Activated naive CD8-positive, alpha-beta T cell treated with anti-CD3 and anti-CD28 coated beads, Interleukin-2, amount 50 U/mL, for 24 hours (primary cell): ENCODE results near the gene GSTK1.
A peak's percentile ranks its signal among the peaks of the same experiment; 100 is the strongest.

Source experiments
- ATAC-seq: fragments of 150-1000 bp; cut with Tn5 transposase; one replicate; pipeline ENCODE4 v1.10.0; 2021
- DNase-seq: peaks from one replicate; pipeline ENCODE4 v3.0.0; 2021
- H3K27ac Mint-ChIP-seq: one replicate; pipeline ENCODE4 v1.8.0; 2021; ENCODE audit warnings: mild to moderate bottlenecking, mixed read lengths
- H3K27me3 Mint-ChIP-seq: one replicate; pipeline ENCODE4 v1.8.0; 2021; ENCODE audit warnings: mixed read lengths
- H3K36me3 Mint-ChIP-seq: one replicate; pipeline ENCODE4 v1.8.0; 2021; ENCODE audit warnings: low read depth, mixed read lengths
- H3K4me1 Mint-ChIP-seq: one replicate; pipeline ENCODE4 v1.8.0; 2021; ENCODE audit warnings: mixed read lengths
- H3K4me3 Mint-ChIP-seq: one replicate; pipeline ENCODE4 v1.8.0; 2021; ENCODE audit warnings: mild to moderate bottlenecking, moderate library complexity, mixed read lengths
- H3K9me3 Mint-ChIP-seq: one replicate; pipeline ENCODE4 v1.8.0; 2021; ENCODE audit warnings: mixed read lengths

Gene GSTK1

GRCh38 chr7:143230602-143231457 lies 32.4 kb upstream of the GSTK1 start:
- Mint-ChIP-seq H3K4me1 (no peaks in the 10 kb centered on the region), H3K4me3 (no peak overlapping the region), H3K27ac (no peak overlapping the region), H3K36me3 (no peaks in the 10 kb centered on the region), H3K9me3 (no peaks in the 10 kb centered on the region), H3K27me3 (no peaks in the 10 kb centered on the region)
- no peak for ATAC-seq
- DNase-seq = no peak

DNA sequence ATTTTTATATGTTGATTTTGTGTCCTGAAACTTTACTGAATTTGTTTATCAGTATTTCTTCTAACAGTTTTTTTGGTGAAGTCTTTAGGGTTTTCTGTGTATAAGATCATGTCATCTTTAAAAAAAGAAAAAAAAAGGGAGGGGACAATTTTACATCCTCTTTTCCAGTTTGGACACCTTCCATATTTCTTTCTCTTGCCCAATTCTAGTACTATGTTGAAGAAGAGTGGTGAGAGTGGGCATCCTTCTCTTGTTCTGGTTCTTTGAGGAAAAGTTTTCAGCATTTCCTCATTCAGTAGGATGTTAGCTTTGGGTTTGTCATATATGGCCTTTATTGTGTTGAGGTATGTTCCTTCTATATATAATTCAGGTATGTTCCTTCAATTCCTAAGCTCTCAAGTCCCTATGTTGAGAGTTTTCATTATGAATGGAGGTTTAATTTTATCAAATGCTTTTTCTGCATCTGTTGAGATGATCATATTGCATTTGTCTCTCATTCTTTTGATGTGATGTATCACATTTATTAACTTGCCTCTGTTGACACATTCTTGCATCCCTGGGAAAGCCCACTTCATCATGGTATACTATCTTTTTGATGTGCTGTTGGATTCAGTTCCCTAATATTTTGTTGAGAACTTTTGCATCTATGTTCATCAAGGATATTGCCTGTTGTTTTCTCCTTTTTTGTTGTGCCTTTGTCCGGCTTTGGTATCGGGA lies 29.3 kb upstream of the GSTK1 start:
- Mint-ChIP-seq H3K4me1 (no peaks in the 10 kb centered on the region), H3K27ac (no peak overlapping the region), H3K27me3 (peaks cover 8% of the 10 kb centered on the region), H3K36me3 (peaks cover 4% of the 10 kb centered on the region), H3K9me3 (peaks cover 16% of the 10 kb centered on the region), H3K4me3 (no peak overlapping the region)
- ATAC-seq = no peak
- no peak for DNase-seq

GRCh38 chr7:143234533-143234875 lies 28.7 kb upstream of the GSTK1 start:
- Mint-ChIP-seq H3K27me3 (peaks cover 8% of the 10 kb centered on the region), H3K27ac (no peak overlapping the region), H3K4me3 (no peak overlapping the region), H3K36me3 (peaks cover 4% of the 10 kb centered on the region), H3K4me1 (no peaks in the 10 kb centered on the region), H3K9me3 (peaks cover 16% of the 10 kb centered on the region)
- ATAC-seq (no peak), DNase-seq (no peak)

- peaks cover 16% of the 10 kb centered on the region for H3K9me3 Mint-ChIP-seq
- peaks cover 8% of the 10 kb centered on the region for H3K27me3 Mint-ChIP-seq
- ATAC-seq (no peak), DNase-seq (no peak)
- peaks cover 4% of the 10 kb centered on the region for H3K36me3 Mint-ChIP-seq
- no peak overlapping the region for H3K4me3 Mint-ChIP-seq
- H3K27ac Mint-ChIP-seq = no peak overlapping the region
- peaks cover 4% of the 10 kb centered on the region for H3K4me1 Mint-ChIP-seq
These were observed 27.7 kb upstream of the GSTK1 start for GRCh38 chr7:143235561-143235960.

- peaks cover 9% of the 10 kb centered on the region for H3K4me1 Mint-ChIP-seq
- ATAC-seq (no peak), DNase-seq (no peak)
- H3K9me3 Mint-ChIP-seq = peaks cover 16% of the 10 kb centered on the region
- no peak overlapping the region for H3K4me3 Mint-ChIP-seq
- peaks cover 8% of the 10 kb centered on the region for H3K27me3 Mint-ChIP-seq
- peaks cover 4% of the 10 kb centered on the region for H3K36me3 Mint-ChIP-seq
- no peak overlapping the region for H3K27ac Mint-ChIP-seq
These were observed 26.7 kb upstream of the GSTK1 start for GRCh38 chr7:143236408-143236990.

GRCh38 chr7:143237366-143237765 lies 25.9 kb upstream of the GSTK1 start:
- no peak for DNase-seq
- Mint-ChIP-seq H3K36me3 (peaks cover 4% of the 10 kb centered on the region), H3K9me3 (peaks cover 16% of the 10 kb centered on the region), H3K27ac (no peak overlapping the region), H3K4me1 (peaks cover 9% of the 10 kb centered on the region), H3K27me3 (peaks cover 8% of the 10 kb centered on the region), H3K4me3 (no peak overlapping the region)
- ATAC-seq = no peak

- H3K36me3 Mint-ChIP-seq = peaks cover 4% of the 10 kb centered on the region
- no peak overlapping the region for H3K4me3 Mint-ChIP-seq
- no peak for ATAC-seq
- no peak overlapping the region for H3K27ac Mint-ChIP-seq
- H3K4me1 Mint-ChIP-seq = peaks cover 9% of the 10 kb centered on the region
- H3K27me3 Mint-ChIP-seq = peaks cover 8% of the 10 kb centered on the region
- H3K9me3 Mint-ChIP-seq = peaks cover 16% of the 10 kb centered on the region
- no peak for DNase-seq
These were observed 24.8 kb upstream of the GSTK1 start for GRCh38 chr7:143238289-143238980.

DNA sequence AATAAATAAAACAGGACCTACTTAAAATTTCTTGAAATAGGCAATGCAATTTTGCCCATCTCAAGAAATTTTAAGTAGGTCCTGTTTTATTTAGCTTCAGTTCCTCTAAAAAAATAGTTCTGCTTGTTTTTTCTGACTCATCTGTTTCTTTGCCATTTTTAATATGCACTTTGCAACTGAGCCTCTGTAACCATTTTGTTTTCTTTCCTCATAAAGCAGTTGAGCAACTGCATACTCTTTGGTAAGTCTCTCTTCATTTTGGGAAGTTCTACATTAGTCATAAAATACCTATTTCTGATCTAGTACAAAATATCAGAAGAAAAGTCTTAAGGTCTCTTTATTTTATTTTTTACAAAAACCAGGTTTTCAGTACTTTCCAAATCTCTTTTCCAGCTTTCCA lies 23.4 kb upstream of the GSTK1 start:
- DNase-seq (no peak), ATAC-seq (no peak)
- peaks cover 8% of the 10 kb centered on the region for H3K27me3 Mint-ChIP-seq
- H3K27ac Mint-ChIP-seq = no peak overlapping the region
- H3K4me1 Mint-ChIP-seq = peaks cover 19% of the 10 kb centered on the region
- peaks cover 16% of the 10 kb centered on the region for H3K9me3 Mint-ChIP-seq
- peaks cover 4% of the 10 kb centered on the region for H3K36me3 Mint-ChIP-seq
- no peak overlapping the region for H3K4me3 Mint-ChIP-seq

GRCh38 chr7:143240291-143241168 lies 22.7 kb upstream of the GSTK1 start:
- Mint-ChIP-seq H3K9me3 (peaks cover 16% of the 10 kb centered on the region), H3K4me3 (no peak overlapping the region), H3K4me1 (peaks cover 25% of the 10 kb centered on the region), H3K36me3 (peaks cover 4% of the 10 kb centered on the region), H3K27ac (no peak overlapping the region), H3K27me3 (peaks cover 8% of the 10 kb centered on the region)
- ATAC-seq = peak; percentile 84
- peak; percentile 64 for DNase-seq

DNA sequence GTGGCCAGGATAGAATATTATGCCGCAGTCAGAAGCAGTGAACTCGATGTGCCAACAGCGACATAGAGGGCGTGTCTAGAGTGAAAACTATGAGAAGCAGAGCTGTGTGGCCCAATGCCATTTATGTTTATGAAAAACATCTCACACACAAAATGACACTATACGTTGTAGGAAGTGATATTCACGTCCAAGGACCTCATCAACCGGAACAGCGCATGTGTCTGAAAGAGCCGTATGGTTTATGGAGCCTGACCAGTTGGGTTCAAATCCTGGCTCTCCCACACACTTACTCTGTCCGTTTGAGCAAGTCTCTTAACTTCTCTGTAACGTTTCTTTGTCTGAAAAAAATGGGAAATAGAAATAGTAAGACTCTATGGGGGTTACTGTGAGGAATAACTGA lies 20.9 kb upstream of the GSTK1 start:
- H3K36me3 Mint-ChIP-seq = no peaks in the 10 kb centered on the region
- peaks cover 41% of the 10 kb centered on the region for H3K4me1 Mint-ChIP-seq
- ATAC-seq = no peak
- H3K27me3 Mint-ChIP-seq = no peaks in the 10 kb centered on the region
- DNase-seq = no peak
- H3K27ac Mint-ChIP-seq = no peak overlapping the region
- H3K9me3 Mint-ChIP-seq = peaks cover 2% of the 10 kb centered on the region
- H3K4me3 Mint-ChIP-seq = no peak overlapping the region

GRCh38 chr7:143243111-143243510 lies 20.1 kb upstream of the GSTK1 start:
- Mint-ChIP-seq H3K9me3 (no peaks in the 10 kb centered on the region), H3K4me3 (no peak overlapping the region), H3K4me1 (peaks cover 44% of the 10 kb centered on the region), H3K36me3 (no peaks in the 10 kb centered on the region), H3K27ac (no peak overlapping the region), H3K27me3 (no peaks in the 10 kb centered on the region)
- ATAC-seq (no peak), DNase-seq (no peak)

- Mint-ChIP-seq H3K27me3 (no peaks in the 10 kb centered on the region), H3K9me3 (no peaks in the 10 kb centered on the region), H3K27ac (no peak overlapping the region), H3K36me3 (no peaks in the 10 kb centered on the region), H3K4me3 (no peak overlapping the region), H3K4me1 (peaks cover 47% of the 10 kb centered on the region)
- DNase-seq = no peak
- no peak for ATAC-seq
These were observed 19.6 kb upstream of the GSTK1 start for GRCh38 chr7:143243614-143244013.

DNA sequence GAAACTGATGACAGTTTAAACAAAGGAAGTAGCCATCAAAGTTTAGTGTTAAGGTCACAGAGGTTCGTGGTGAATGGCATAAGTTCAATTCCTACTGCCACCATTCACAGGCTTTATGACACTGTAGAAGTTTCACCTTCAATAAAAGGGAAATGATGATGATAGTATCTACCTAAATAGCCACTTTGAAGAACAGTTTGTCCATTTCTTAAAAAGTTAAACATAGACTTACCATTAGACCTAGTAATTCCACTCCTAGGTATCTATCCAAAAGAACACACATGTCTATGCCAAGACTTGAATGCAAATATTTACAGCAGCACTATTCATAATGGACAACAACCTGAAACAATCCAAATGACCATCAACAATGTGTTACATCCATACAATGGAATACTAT lies 18.9 kb upstream of the GSTK1 start:
- H3K27me3 Mint-ChIP-seq = no peaks in the 10 kb centered on the region
- H3K4me3 Mint-ChIP-seq = no peak overlapping the region
- no peak for ATAC-seq
- peaks cover 52% of the 10 kb centered on the region for H3K4me1 Mint-ChIP-seq
- peaks cover 2% of the 10 kb centered on the region for H3K36me3 Mint-ChIP-seq
- DNase-seq = no peak
- H3K27ac Mint-ChIP-seq = no peak overlapping the region
- peaks cover 3% of the 10 kb centered on the region for H3K9me3 Mint-ChIP-seq

DNA sequence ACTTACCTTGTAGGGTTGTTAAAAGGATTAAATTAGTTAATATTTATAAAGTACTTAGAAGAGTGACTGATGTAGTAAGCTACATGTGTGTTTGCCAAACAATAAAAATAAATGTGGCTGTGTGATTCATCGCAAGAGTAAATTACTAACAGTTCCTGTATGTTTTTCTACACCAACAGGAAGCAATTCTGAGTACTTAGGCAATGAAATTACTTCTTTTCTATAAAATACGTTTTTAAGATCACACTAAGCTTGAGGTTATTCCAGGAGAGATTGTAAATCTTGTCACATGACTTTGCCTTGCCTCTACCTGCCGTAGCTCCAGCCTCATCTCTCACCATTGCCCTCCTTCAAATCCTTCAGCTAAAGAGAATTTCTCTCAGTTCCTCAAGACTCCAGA lies 18.1 kb upstream of the GSTK1 start:
- DNase-seq (no peak), ATAC-seq (peak; percentile 44)
- H3K27me3 Mint-ChIP-seq = no peaks in the 10 kb centered on the region
- H3K9me3 Mint-ChIP-seq = peaks cover 8% of the 10 kb centered on the region
- peaks cover 59% of the 10 kb centered on the region for H3K4me1 Mint-ChIP-seq
- H3K27ac Mint-ChIP-seq = no peak overlapping the region
- no peak overlapping the region for H3K4me3 Mint-ChIP-seq
- peaks cover 2% of the 10 kb centered on the region for H3K36me3 Mint-ChIP-seq
